LNCaP clone FGC (cell line): Measurements from ENCODE around the gene SLC24A3.

Source experiments
- DNase-seq: peaks from one replicate; pipeline ENCODE4 v3.0.0-alpha.2; 2011; ENCODE audit warnings: low read depth
- H3K4me3 ChIP-seq: 2 replicates; pipeline ENCODE4 v1.5.1; 2011; ENCODE audit warnings: mild to moderate bottlenecking, low read depth, low read length, control low read depth
- TF ChIP-seq, protein P1 (sequence below): IDR thresholded peaks from 2 replicates; pipeline ENCODE4 v1.5.1; 2012; ENCODE audit warnings: mild to moderate bottlenecking; ENCODE audit not compliant: control insufficient read depth, insufficient read depth; ENCODE audit errors: extremely low read depth

The SLC24A3 gene

DNA sequence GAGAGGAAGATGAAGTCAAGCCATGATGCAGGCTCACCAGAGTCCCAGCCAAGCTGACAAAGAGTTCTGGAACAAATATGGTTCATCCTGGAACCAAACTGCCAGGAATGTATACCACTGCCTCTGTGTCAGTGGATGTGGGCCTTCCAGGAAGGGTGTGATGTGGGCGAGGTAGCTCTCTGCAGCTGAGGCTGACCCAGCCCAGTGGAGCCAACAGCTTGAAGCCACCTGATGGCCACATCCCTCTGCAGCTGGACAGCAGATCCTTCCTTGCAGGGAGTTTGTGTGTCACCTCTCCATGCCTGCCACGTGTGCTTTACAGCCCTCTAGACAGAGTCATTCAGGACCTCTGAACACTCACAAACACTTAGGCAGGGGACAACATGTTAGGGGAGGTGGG, 403.6 kb downstream of the SLC24A3 start:
- DNase-seq, result no peak
- TF ChIP-seq, protein P1, sequence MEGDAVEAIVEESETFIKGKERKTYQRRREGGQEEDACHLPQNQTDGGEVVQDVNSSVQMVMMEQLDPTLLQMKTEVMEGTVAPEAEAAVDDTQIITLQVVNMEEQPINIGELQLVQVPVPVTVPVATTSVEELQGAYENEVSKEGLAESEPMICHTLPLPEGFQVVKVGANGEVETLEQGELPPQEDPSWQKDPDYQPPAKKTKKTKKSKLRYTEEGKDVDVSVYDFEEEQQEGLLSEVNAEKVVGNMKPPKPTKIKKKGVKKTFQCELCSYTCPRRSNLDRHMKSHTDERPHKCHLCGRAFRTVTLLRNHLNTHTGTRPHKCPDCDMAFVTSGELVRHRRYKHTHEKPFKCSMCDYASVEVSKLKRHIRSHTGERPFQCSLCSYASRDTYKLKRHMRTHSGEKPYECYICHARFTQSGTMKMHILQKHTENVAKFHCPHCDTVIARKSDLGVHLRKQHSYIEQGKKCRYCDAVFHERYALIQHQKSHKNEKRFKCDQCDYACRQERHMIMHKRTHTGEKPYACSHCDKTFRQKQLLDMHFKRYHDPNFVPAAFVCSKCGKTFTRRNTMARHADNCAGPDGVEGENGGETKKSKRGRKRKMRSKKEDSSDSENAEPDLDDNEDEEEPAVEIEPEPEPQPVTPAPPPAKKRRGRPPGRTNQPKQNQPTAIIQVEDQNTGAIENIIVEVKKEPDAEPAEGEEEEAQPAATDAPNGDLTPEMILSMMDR, result no peak

DNA sequence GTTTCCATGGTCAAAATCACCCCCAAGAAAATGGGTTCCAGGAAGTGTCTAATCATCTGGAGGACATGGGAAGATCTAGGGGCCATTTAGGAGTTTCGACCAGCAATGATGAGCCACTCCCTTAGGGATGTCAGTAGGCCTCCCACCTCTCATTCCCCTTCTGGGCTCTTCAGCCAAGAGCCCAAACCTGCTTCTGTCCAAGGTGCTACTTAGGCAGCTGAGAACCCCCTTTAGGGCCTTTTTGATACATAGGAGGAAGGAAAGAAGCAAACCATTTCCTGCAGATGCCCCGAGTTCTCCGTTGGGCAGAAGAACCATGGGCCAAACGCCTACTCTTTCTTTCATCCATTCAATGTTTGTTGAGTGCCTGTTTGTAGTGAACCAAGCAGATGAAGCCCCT, 404.2 kb downstream of the SLC24A3 start:
- TF ChIP-seq, protein P1, result no peak
- H3K4me3 ChIP-seq, result no peak overlapping the region
- DNase-seq, result no peak

More for the DNA sequence above, 403.6 kb downstream of the SLC24A3 start:
- H3K4me3 ChIP-seq, result no peak overlapping the region

DNA sequence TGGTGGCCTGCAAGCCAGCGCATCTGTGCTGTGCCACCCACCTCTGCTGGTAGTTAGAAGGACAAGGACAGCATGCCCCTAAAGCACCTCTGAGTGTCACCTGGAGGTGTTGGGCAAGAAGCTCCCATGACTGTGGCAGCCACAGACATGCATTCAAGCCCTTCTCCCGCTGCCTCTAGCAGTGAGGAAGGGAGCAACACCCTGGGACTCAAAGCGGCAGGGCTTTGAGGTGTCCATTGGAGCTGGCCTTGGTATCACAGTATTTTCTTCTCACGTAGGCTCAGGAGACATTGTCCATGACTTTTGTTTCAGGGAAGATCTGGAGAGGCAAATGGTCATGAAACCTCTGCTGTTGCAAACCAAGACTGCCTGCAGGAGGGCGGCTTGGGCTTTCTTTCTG, 404.8 kb downstream of the SLC24A3 start:
- TF ChIP-seq, protein P1, result no peak
- DNase-seq, result no peak
- no peak overlapping the region for H3K4me3 ChIP-seq

DNA sequence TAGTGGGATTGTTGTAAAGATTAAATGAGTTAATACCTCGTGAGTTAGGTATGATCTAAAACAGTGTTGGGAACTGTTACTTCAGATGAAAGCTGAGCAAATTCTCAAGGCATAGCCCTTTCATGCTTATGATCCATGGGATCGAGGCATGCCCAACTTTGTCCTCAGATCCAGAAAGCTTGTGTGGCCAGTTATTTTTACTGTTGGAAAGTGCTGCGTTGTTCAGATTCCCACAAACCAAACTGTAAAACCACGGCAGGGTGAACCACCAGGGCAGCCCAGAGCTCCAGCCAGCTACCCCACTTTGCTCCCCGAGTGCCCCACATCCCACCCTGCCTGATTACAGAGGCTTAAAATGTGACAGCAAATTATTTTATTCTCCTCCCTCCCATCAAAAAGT, 406.3 kb downstream of the SLC24A3 start:
- no peak overlapping the region for H3K4me3 ChIP-seq
- TF ChIP-seq, protein P1, result no peak
- no peak for DNase-seq

- DNase-seq, result no peak
- no peak overlapping the region for H3K4me3 ChIP-seq
- TF ChIP-seq, protein P1, result no peak
These were observed 407.5 kb downstream of the SLC24A3 start for GRCh38 chr20:19619904-19620430.

- H3K4me3 ChIP-seq, result no peak overlapping the region
These were observed 408.0 kb downstream of the SLC24A3 start for GRCh38 chr20:19620446-19620845.

GRCh38 chr20:19621072-19621471, 408.6 kb downstream of the SLC24A3 start:
- TF ChIP-seq, protein P1, result no peak
- H3K4me3 ChIP-seq, result no peak overlapping the region
- DNase-seq, result no peak

More at GRCh38 chr20:19620446-19620845, 408.0 kb downstream of the SLC24A3 start:
- TF ChIP-seq, protein P1, result no peak
- no peak for DNase-seq
